Smooth muscle cell (in vitro differentiated cells): ENCODE results near the gene PTPN12. TPM values are rescaled to one million over a fixed set of nuclear protein-coding genes. Genes with fewer than 3 reads are reported as not detected.
"Not testable (repeated sequence)": the region's sequence is repeated elsewhere in the genome, so short reads cannot be mapped to it uniquely, and the experiment has no call there.

Source experiments
- DNase-seq: peaks from one replicate; lab custom pipeline; 2025; ENCODE audit not compliant: unreplicated experiment; lab: John Stamatoyannopoulos, UW
- H2AFZ ChIP-seq: fragments of 200-600 bp; sonication (generic); 2 replicates; pipeline ENCODE4 v1.6.0; 2016; ENCODE audit warnings: antibody characterized with exemption, low read depth, mild to moderate bottlenecking
- H3F3A ChIP-seq: fragments of 200-600 bp; sonication (generic); 2 replicates; pipeline ENCODE4 v1.6.0; 2017; ENCODE audit warnings: antibody characterized with exemption, low read depth
- H3K27ac ChIP-seq: fragments of 200-600 bp; sonication (generic); 2 replicates; pipeline ENCODE4 v1.5.1; 2016; ENCODE audit warnings: low read depth, mild to moderate bottlenecking
- H3K27me3 ChIP-seq: fragments of 200-600 bp; sonication (generic); 2 replicates; pipeline ENCODE4 v1.6.1; 2016; ENCODE audit warnings: low read depth, mild to moderate bottlenecking
- H3K36me3 ChIP-seq: fragments of 200-600 bp; sonication (generic); 2 replicates; pipeline ENCODE4 v1.5.1; 2016; ENCODE audit warnings: low read depth
- H3K4me1 ChIP-seq: fragments of 200-600 bp; sonication (generic); 2 replicates; pipeline ENCODE4 v1.5.1; 2016; ENCODE audit warnings: low read depth
- H3K4me2 ChIP-seq: fragments of 200-600 bp; sonication (generic); 2 replicates; pipeline ENCODE4 v1.6.0; 2016; ENCODE audit warnings: mild to moderate bottlenecking
- H3K4me3 ChIP-seq: fragments of 200-600 bp; sonication (generic); 2 replicates; pipeline ENCODE4 v1.5.1; 2016; ENCODE audit warnings: mild to moderate bottlenecking
- H3K79me2 ChIP-seq: fragments of 200-600 bp; sonication (generic); 2 replicates; pipeline ENCODE4 v1.6.0; 2016; ENCODE audit warnings: low read depth, mild to moderate bottlenecking
- H3K9ac ChIP-seq: fragments of 200-600 bp; sonication (generic); 2 replicates; pipeline ENCODE4 v1.6.0; 2016; ENCODE audit warnings: low read depth
- H3K9me3 ChIP-seq: fragments of 200-600 bp; sonication (generic); replicated peaks from 2 replicates; pipeline ENCODE4 v1.5.1; 2016; ENCODE audit warnings: low read depth
- H4K20me1 ChIP-seq: fragments of 200-600 bp; sonication (generic); 2 replicates; pipeline ENCODE4 v1.6.0; 2016; ENCODE audit warnings: low read depth
- WGBS: methylation state at CpG from one replicate; pipeline ENCODE4 v1.1.7; 2016; ENCODE audit warnings: low lambda C conversion rate; 5-methylcytosine and 5-hydroxymethylcytosine counted together
- polyA plus RNA-seq: library from polyadenylated mRNA; unstranded; fragments of >200 nt; fragmentation: Nextera tagmentation; extraction: Ambion mirVana; gene quantifications from 2 replicates; pipeline ENCODE4 v1.2.1, GENCODE V29; 2016
- total RNA-seq: library from RNA; depleted of rRNA; stranded (reverse); fragments of >200 nt; gene quantifications from 2 replicates; pipeline ENCODE4 v1.2.3, GENCODE V29; 2014
- TF ChIP-seq, protein P1 (sequence below): fragments of 200-600 bp; sonication (generic); IDR thresholded peaks from 2 replicates; pipeline ENCODE4 v1.5.1; 2017; ENCODE audit warnings: borderline replicate concordance, mild to moderate bottlenecking, antibody characterized with exemption; ENCODE audit not compliant: insufficient read depth, poor library complexity, severe bottlenecking

Gene PTPN12
- total and polyA plus RNA-seq, 2 experiments from 2014 or later: 12.3 to 85.2 TPM

DNA sequence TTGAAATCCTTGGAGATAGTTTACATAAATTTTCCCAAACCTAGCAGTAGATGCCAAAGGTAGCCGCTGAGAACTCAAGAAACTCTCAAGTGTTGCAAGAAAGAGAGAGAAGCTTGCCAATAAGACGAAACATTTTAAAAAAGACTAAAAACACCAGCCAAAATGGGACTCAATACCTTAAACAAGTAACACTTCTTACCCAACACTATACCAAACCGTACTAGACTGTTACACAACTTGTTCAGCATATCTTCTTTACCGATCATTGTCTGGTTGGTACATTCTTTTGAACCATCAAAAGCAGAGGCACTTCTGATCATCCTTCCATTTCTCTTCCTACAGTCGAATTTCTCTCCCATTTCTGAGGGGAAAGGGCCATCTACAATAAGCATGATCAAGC lies 4.8 kb upstream of the PTPN12 start:
- Histone ChIP-seq H3K4me2 (no peak overlapping the region), H3K27me3 (no peaks in the 10 kb centered on the region), H2AFZ (no peak overlapping the region), H3K9ac (no peak overlapping the region), H3K27ac (no peak overlapping the region), H3K36me3 (no peaks in the 10 kb centered on the region), H3F3A (no peaks in the 10 kb centered on the region), H3K4me1 (no peaks in the 10 kb centered on the region), H3K9me3 (no peaks in the 10 kb centered on the region), H3K79me2 (no peaks in the 10 kb centered on the region), H3K4me3 (no peak overlapping the region), H4K20me1 (no peaks in the 10 kb centered on the region)
- WGBS: 91% methylated on average over 5 of the region's 5 CpGs
- TF ChIP-seq, protein P1, sequence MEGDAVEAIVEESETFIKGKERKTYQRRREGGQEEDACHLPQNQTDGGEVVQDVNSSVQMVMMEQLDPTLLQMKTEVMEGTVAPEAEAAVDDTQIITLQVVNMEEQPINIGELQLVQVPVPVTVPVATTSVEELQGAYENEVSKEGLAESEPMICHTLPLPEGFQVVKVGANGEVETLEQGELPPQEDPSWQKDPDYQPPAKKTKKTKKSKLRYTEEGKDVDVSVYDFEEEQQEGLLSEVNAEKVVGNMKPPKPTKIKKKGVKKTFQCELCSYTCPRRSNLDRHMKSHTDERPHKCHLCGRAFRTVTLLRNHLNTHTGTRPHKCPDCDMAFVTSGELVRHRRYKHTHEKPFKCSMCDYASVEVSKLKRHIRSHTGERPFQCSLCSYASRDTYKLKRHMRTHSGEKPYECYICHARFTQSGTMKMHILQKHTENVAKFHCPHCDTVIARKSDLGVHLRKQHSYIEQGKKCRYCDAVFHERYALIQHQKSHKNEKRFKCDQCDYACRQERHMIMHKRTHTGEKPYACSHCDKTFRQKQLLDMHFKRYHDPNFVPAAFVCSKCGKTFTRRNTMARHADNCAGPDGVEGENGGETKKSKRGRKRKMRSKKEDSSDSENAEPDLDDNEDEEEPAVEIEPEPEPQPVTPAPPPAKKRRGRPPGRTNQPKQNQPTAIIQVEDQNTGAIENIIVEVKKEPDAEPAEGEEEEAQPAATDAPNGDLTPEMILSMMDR: no peak
- DNase-seq: no peak

DNA sequence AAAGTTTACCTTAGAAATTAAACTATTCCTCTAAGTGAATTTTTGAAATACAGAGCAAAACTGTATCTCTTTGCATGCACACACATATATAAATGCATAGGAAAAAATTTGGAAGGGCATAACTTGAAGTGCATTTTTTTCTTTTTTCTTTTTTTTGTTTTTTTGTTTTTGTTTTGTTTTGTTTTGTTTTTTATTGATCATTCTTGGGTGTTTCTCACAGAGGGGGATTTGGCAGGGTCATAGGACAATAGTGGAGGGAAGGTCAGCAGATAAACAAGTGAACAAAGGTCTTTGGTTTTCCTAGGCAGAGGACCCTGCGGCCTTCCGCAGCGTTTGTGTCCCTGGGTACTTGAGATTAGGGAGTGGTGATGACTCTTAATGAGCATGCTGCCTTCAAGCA lies 4.4 kb upstream of the PTPN12 start:
- H3K4me1 ChIP-seq, H3K27ac ChIP-seq, H3F3A ChIP-seq, H3K36me3 ChIP-seq, H3K9me3 ChIP-seq, H3K27me3 ChIP-seq, H3K4me3 ChIP-seq, H3K79me2 ChIP-seq, H2AFZ ChIP-seq, H3K4me2 ChIP-seq, H3K9ac ChIP-seq, H4K20me1 ChIP-seq, DNase-seq: not testable (repeated sequence)
- 90% methylated on average over 3 of the region's 3 CpGs for WGBS

DNA sequence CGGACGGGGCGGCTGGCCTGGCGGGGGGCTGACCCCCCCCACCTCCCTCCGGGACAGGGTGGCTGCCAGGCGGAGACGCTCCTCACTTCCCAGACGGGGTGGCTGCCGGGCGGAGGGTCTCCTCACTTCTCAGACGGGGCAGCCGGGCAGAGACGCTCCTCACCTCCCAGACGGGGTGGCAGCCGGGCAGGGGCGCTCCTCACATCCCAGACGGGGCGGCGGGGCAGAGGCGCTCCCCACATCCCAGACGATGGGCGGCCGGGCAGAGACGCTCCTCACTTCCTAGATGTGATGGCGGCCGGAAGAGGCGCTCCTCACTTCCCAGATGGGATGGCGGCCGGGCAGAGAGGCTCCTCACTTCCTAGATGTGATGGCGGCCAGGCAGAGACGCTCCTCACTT lies 3.0 kb upstream of the PTPN12 start:
- not testable (repeated sequence) for H3K27ac ChIP-seq, H3K36me3 ChIP-seq, H4K20me1 ChIP-seq, H3K4me3 ChIP-seq, H3K9me3 ChIP-seq, H3K4me1 ChIP-seq, H3F3A ChIP-seq, DNase-seq, H3K9ac ChIP-seq, H3K27me3 ChIP-seq, H2AFZ ChIP-seq, H3K4me2 ChIP-seq
- 99% methylated on average over 12 of the region's 31 CpGs for WGBS
- peaks cover 18% of the 10 kb centered on the region for H3K79me2 ChIP-seq

DNA sequence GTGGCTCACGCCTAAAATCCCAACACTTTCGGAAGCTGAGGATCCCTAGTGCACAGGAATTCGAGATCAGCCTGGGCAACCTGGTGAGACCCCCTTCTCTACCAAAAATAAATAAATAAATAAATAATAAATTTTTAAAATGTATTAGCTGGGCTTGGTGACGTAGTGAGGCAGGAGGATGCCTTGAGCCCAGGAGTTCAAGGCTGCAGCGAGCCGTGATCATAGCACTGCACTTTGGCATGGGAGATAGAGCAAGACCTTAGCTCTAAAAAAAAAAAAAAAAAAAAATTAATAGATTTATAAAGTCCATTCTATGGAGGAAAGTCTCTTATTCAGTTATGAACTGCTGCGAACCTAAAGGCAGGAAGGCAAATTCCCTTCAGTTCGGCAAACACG lies 1.1 kb upstream of the PTPN12 start:
- peak overlapping the region; percentile 47 for H3K27ac ChIP-seq
- TF ChIP-seq, protein P1: no peak
- H3K27me3 ChIP-seq: no peaks in the 10 kb centered on the region
- H2AFZ ChIP-seq: peak overlapping the region; percentile 90
- peaks cover 37% of the 10 kb centered on the region for H3K79me2 ChIP-seq
- peak overlapping the region; percentile 93 for H3K4me3 ChIP-seq
- 45% methylated on average over 9 of the region's 9 CpGs for WGBS
- H3K9me3 ChIP-seq: no peaks in the 10 kb centered on the region
- H3K4me2 ChIP-seq: peak overlapping the region; percentile 87
- H4K20me1 ChIP-seq: peaks cover 23% of the 10 kb centered on the region
- H3K9ac ChIP-seq: peak overlapping the region; percentile 63
- no peaks in the 10 kb centered on the region for H3K36me3 ChIP-seq
- H3F3A ChIP-seq: no peaks in the 10 kb centered on the region
- peaks cover 17% of the 10 kb centered on the region for H3K4me1 ChIP-seq
- no peak for DNase-seq
